Inflammatory macrophage treated with lipopolysaccharide for 1 hour (primary cell): Measurements from ENCODE around the gene CHRM1.
"Not testable (repeated sequence)": the region's sequence is repeated elsewhere in the genome, so short reads cannot be mapped to it uniquely, and the experiment has no call there.

ENCODE experiments used
- DNase-seq, 2 donors: peaks; one replicate each; pipeline ENCODE4 v3.0.0-alpha.2; 2020 to 2022

CHRM1 gene

GRCh38 chr11:62874851-62875250 is 46.3 kb downstream of the CHRM1 start:
- DNase-seq, result no peak

DNA sequence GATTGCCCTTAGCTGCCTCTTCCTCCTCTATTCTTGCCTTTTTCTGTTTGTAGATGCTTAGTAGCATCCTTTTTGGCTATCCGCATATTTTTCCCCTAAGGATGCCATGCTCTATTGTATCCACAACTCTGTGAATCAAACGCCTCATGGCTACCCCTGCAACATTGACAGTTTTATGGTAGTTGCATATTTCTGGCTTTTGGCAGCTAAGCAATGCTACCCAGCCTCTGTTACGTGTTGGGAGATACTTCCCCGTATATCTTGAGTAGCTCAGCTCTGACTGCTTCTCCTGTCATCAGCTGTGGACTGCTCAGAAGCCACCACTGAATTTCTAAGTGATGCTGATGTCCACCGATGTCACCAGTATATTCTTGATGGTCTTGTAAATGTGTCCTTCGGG is 55.5 kb downstream of the CHRM1 start:
- no peak for DNase-seq

DNA sequence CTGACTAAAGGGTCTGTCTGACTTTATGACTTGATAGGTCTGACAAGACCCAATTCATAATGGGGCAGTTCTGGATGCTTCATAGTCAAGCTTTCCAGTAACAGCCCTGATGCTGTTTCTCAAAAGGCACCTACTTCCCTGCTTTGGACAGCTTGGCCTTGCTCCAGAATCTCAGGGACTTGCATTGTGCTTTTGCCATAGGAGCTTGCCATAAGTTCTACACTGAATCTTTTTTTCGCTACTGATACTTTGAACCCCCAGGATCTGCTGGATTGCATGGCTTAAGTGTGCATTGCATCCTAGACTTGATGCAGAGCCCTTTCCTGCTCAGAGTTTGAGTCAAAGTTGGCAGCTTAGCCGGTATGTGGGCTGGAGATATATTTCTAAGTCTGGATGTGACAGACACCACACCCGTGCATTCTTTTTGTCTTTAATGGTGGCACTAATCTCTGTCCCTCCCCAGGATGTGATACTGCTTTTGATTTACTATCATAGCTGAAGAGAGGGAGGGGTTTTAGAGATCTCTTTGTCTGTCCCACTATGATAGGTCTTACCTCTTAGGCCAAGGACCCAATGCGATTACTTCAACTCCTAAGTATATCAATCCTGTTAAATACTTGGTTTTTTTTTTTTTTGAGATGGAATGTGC is 57.4 kb downstream of the CHRM1 start:
- no peak for DNase-seq

- DNase-seq, result not testable (repeated sequence)
Measured at GRCh38 chr11:62861564-62862192, 59.5 kb downstream of the CHRM1 start.

DNA sequence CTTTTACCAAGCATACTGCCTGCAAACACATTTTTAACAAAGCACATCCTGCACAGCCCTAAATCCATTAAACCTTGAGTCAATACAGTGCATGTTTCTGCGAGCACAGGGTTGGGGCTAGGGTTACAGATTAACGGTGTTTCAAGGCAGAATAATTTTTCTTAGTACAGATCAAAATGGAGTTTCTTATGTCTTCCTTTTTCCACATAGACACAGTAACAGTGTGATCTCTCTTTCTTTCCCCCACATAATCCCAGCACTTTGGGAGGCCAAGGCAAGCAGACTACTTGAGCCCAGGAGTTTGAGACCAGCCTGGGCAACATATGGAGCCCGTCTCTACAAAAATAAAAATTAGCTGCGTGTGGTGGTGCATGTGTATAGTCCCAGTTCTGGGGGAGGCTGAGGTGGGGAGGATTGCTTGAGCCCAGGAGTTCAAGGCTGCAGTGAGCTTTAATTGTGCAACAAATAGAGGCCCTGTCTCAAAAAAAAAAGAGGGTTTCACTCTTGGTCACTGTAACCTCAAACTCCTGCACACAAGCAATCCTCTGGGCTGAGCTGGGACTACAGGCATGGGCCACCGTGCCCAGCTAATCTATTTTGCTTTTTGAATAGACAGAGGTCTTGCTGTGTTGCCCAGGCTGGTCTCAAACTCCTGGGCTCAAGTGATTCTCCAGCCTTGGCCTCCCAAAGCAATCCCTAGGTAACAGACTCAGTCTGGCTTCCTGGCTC is 60.2 kb downstream of the CHRM1 start:
- DNase-seq, result no peak

DNA sequence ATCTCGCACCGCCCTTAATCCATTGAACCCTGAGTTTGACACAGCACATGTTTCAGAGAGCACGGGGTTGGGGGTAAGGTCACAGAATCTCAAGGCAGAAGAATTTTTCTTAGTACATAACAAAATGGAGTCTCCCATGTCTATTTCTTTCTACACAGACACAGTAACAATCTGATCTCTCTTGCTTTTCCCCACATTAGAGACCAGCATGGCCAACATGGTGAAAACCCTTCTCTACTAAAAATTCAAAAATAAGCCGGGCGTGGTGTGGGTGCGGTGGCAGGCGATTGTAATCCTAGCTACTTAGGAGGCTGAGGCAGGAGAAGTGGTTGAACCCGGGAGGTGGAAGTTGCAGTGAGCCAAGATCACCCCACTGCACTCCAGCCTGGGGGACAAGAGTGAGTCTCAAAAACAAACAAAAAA is 61.9 kb downstream of the CHRM1 start:
- DNase-seq, result not testable (repeated sequence)
